ENCODE data around the gene NDFIP1.
"Not testable (repeated sequence)": the region's sequence is repeated elsewhere in the genome, so short reads cannot be mapped to it uniquely, and the experiment has no call there.

NDFIP1 gene

DNA sequence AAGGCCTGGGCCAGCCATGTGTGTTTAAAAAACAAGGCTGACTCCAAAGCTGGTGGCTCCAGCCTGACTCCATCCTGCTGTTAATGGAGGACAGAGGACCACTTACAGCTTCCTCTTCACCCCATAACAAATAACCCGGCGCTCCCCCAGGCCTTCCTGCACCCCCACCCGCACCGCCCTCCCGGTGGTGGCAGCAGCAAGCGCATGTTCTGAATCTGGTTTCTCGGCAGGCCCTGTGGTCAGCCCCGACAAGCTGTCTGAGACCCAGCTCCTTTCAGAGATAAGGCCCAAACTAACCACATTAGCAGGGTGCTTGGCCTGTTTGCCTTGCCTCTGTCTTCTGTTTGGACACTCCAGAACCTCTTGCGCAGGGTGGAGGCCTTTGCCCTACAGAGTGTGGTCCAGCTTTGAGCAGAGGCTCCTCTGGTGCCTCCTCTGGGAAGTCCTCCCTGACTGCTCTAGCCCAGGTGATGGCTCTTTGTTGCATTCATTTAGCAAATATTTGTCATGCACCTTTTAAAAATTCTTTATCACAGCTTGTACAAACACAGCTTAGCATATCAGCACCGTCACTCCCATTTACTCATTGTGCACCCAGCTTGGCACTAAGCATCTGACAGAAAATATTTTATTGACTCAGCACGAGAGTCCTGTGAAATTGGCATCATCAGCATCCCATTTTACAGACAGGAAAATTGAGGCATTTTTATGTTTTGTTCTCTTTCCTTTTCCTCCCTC, 78.4 kb downstream of the NDFIP1 start:
- no peak for TF ChIP-seq POLR2A (IDR thresholded peaks at IDR 0.05; ENCODE audit: low read depth, low read length)
- FAIRE-seq (no peak), DNase-seq (ENCODE audit: insufficient read length, low spot score) (no peak)

GRCh38 chr5:142188691-142189090, 80.1 kb downstream of the NDFIP1 start:
- not testable (repeated sequence) for FAIRE-seq; DNase-seq (ENCODE audit: insufficient read length, low spot score)

DNA sequence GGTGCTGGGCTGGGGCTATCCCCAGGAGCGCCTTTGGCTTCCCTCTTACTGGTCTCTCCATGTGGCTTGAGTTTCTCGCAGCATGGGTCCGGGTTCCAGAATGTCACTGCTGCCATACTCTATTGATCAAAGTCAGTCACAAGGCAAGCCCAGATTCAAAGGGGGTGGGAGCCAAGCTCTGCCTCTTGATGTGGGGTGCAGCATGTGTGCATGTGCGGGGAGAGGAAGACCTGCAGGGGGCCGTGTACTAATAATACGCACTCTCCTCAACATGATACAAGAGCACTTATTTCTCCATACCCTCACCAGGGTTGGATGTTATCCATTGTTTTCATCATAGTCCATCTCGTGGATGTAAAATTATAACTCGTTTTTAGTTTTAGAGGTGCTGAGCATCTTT, 81.2 kb downstream of the NDFIP1 start:
- FAIRE-seq, result no peak
- TF ChIP-seq POLR2A (IDR thresholded peaks at IDR 0.05; ENCODE audit: low read depth, low read length), result no peak
- no peak for DNase-seq (ENCODE audit: insufficient read length, low spot score)

DNA sequence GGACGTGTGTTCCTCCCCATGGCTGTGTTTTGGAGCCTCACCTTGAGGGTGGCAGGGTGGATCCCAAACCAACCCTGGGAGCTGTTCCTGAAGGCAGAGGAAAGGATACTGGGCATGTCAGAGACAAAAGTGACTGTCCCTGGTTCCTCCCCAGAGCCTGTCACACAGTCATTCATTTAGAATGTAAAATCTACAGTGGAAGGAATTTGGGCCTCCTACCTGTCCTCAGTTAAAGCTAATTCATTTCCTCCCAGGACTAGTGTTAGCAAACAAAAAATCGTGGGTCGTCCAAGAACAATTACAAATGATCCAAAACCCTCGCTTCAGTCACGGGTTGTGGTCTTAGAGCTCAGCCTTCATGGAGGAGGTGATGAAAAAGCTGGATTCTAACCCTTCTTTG, 83.2 kb downstream of the NDFIP1 start:
- FAIRE-seq, result no peak
- no peak for TF ChIP-seq POLR2A (IDR thresholded peaks at IDR 0.05; ENCODE audit: low read depth, low read length)
- no peak for DNase-seq (ENCODE audit: insufficient read length, low spot score)

- FAIRE-seq (no peak), DNase-seq (ENCODE audit: insufficient read length, low spot score) (no peak)
- no peak for TF ChIP-seq POLR2A (IDR thresholded peaks at IDR 0.05; ENCODE audit: low read depth, low read length)
Observed at GRCh38 chr5:142192286-142193113, 83.9 kb downstream of the NDFIP1 start.

- FAIRE-seq, result no peak
- TF ChIP-seq POLR2A (IDR thresholded peaks at IDR 0.05; ENCODE audit: low read depth, low read length), result no peak
- DNase-seq (ENCODE audit: insufficient read length, low spot score), result no peak
Observed at GRCh38 chr5:142193114-142193428, 84.5 kb downstream of the NDFIP1 start.

GRCh38 chr5:142197098-142197497, 88.5 kb downstream of the NDFIP1 start:
- no peak for FAIRE-seq
- no peak for TF ChIP-seq POLR2A (IDR thresholded peaks at IDR 0.05; ENCODE audit: low read depth, low read length)
- DNase-seq (ENCODE audit: insufficient read length, low spot score), result no peak

DNA sequence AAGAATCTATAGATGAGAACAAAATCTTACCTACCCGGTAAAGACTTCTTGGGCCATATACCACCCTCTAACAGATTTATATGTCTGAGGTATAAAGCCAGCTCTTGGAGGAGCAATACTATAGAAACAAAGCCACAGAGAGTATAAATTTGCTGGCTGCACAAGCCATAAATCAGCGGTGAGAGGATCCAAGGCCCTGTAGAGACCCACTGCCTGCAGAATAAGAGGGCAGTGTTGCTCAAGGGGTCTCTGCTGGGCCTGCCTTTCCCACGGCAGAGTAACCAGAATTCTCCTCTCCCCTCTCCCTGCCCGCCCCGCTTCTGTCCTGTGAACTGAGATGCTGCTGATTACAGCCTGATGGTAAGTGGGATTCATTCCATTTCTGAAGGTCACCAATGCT, 89.2 kb downstream of the NDFIP1 start:
- DNase-seq (ENCODE audit: insufficient read length, low spot score) (no peak), FAIRE-seq (no peak)

DNA sequence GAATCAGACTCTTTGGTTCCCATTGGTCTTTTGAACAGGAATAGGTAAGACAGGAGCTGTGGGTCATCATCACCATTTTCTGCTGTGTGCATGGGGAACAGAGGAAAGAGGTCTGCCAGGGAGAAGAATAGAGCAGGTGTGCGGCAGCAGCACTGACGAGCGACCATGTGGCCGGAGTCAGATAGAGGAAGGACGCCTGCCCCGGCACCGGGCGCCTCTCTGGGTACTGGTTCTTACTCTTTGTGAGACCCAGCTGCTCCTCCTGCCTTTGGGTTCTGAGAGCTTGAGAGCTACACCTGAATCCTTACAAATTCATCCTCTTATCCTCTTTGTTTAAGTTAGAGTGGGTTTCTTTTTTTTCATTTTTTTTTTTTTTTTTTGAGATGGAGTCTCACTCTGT, 90.8 kb downstream of the NDFIP1 start:
- FAIRE-seq, result no peak
- TF ChIP-seq POLR2A (IDR thresholded peaks at IDR 0.05; ENCODE audit: low read depth, low read length), result no peak
- DNase-seq (ENCODE audit: insufficient read length, low spot score), result no peak

More for the DNA sequence above, 89.2 kb downstream of the NDFIP1 start:
- no peak for TF ChIP-seq POLR2A (IDR thresholded peaks at IDR 0.05; ENCODE audit: low read depth, low read length)

DNA sequence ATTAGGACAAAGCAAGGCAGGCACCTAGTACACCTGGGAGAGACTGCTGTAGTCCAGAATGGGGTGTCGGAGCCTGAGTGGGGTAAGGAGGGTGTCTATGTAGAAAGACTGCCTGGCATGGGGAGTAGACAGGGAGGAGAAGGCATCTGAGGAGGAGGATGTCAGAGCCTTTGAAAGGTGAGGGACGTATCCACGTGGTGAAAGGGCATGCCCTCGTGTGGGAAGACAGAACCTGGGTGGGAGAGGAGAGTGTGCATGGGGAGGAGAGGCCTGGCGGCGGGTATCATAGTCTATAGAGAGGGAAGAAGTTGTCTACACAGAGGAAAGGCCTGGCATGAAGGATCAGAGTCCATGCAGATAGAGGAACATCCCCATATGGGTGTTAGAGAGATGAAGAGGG, 91.8 kb downstream of the NDFIP1 start:
- DNase-seq (ENCODE audit: insufficient read length, low spot score) (no peak), FAIRE-seq (no peak)
- TF ChIP-seq POLR2A (IDR thresholded peaks at IDR 0.05; ENCODE audit: low read depth, low read length), result no peak

DNA sequence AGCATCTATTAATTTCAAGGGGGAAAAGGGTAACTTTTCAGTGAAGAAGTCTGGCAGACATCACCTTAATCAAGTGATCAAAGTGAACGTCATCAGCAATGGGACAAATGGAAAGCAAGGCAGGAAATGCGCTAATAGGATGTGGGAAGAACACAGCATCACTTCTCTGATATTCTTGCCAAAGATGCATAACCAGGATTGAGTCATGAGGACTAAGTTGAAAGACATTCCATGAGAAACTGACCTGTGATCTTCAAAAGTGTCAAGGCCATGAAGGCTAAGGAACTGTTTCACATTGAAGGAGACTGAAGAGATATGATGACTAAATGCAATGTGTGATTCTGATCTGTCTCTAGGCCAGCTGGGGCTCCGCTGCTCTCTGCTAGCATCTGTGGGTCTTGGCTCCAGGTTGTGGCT, 92.9 kb downstream of the NDFIP1 start:
- DNase-seq (ENCODE audit: insufficient read length, low spot score) (peak; percentile 54), FAIRE-seq (peak; percentile 84)
- no peak for TF ChIP-seq POLR2A (IDR thresholded peaks at IDR 0.05; ENCODE audit: low read depth, low read length)

DNA sequence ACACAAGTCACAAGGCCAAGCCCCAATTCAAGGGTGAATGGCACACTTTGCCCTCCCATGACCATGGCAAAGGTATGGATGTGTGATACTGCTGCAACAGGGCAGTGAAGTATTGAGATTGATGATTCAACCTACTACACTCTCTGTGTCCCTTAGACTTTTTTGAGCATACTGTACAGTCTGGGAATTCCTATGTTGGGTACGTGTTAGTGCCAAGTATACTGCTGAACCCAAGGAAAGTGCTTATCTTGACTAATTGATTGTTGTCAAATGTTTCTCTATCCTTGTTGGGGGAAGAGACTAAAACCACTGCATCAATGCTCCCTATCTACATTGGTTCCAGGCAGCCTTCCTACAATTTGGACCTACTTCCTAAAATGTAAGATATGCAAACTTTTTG, 93.7 kb downstream of the NDFIP1 start:
- DNase-seq (ENCODE audit: insufficient read length, low spot score) (peak; percentile 60), FAIRE-seq (peak; percentile 58)
- no peak for TF ChIP-seq POLR2A (IDR thresholded peaks at IDR 0.05; ENCODE audit: low read depth, low read length)
